Uterus (tissue), 4 donors: ENCODE data around the gene SKAP1. TPM values are rescaled to one million over a fixed set of nuclear protein-coding genes. Genes with fewer than 3 reads are reported as not detected.

Experiments
- DNase-seq, 2 donors: peaks; one replicate each; pipeline ENCODE4 v3.0.0-alpha.2; 2019 to 2020
- H3K27ac ChIP-seq, 2 donors: fragments of 200-600 bp; sonication (generic); 1 replicate in 1 of 2; 2 replicates in 1 of 2; pipeline ENCODE4 v1.5.1; 2016 to 2018
- H3K27me3 ChIP-seq, 2 donors: fragments of 200-600 bp; sonication (generic); one replicate each; pipeline ENCODE4 v1.5.1; 2018 to 2019; ENCODE audit warnings: control low read depth in 1 of 2
- H3K36me3 ChIP-seq, 2 donors: fragments of 200-600 bp; sonication (generic); one replicate each; pipeline ENCODE4 v1.5.1; 2019; ENCODE audit warnings: control low read depth in 1 of 2
- H3K4me1 ChIP-seq, 2 donors: fragments of 200-600 bp; sonication (generic); one replicate each; pipeline ENCODE4 v1.5.1; 2018 to 2019; ENCODE audit warnings: control low read depth in 1 of 2
- H3K4me3 ChIP-seq, 2 donors: fragments of 200-600 bp; sonication (generic); 1 replicate in 1 of 2; 2 replicates in 1 of 2; pipeline ENCODE4 v1.5.1; 2018 to 2019; ENCODE audit warnings: mild to moderate bottlenecking in 1 of 2
- H3K9me3 ChIP-seq, 2 donors: fragments of 200-600 bp; sonication (generic); one replicate each; pipeline ENCODE4 v1.5.1; 2019; ENCODE audit warnings: control low read depth in 1 of 2
- CTCF ChIP-seq, 4 experiments: fragments of 200-600 bp in 2 of 4; fragments of 450-650 bp in 2 of 4; sonication (generic) in 2 of 4; IDR thresholded peaks; one replicate each; pipeline ENCODE4 v1.5.1; 2016 to 2019; ENCODE audit warnings: antibody characterized with exemption in 4 of 4, mild to moderate bottlenecking in 2 of 4, moderate library complexity in 1 of 4
- POLR2A ChIP-seq, 2 donors: fragments of 450-650 bp; IDR thresholded peaks; one replicate each; pipeline ENCODE4 v1.6.1; 2016; ENCODE audit warnings: antibody characterized with exemption in 2 of 2, mild to moderate bottlenecking in 1 of 2, moderate library complexity in 1 of 2
- intact Hi-C: fragments of 100-400 bp; cut with DNase I; formaldehyde crosslinking; loops from one replicate; pipeline ENCODE4 v1.15.1; 2023; ENCODE audit warnings: low total_unique reads
- total RNA-seq, 4 donors: library from RNA; depleted of rRNA in 3 of 4; stranded (reverse); fragments of >200 nt in 3 of 4; gene quantifications; one replicate each; pipeline versions ENCODE4 v1.1.0 to v1.2.4, GENCODE V29; 2014 to 2023
- donor health status: DM: yes; HTN: yes; CAD: no.

SKAP1 gene
- total RNA-seq, 4 donors from 2014 or later: 0.51 to 2.4 (median 1.9) TPM; not detected in 1

DNA sequence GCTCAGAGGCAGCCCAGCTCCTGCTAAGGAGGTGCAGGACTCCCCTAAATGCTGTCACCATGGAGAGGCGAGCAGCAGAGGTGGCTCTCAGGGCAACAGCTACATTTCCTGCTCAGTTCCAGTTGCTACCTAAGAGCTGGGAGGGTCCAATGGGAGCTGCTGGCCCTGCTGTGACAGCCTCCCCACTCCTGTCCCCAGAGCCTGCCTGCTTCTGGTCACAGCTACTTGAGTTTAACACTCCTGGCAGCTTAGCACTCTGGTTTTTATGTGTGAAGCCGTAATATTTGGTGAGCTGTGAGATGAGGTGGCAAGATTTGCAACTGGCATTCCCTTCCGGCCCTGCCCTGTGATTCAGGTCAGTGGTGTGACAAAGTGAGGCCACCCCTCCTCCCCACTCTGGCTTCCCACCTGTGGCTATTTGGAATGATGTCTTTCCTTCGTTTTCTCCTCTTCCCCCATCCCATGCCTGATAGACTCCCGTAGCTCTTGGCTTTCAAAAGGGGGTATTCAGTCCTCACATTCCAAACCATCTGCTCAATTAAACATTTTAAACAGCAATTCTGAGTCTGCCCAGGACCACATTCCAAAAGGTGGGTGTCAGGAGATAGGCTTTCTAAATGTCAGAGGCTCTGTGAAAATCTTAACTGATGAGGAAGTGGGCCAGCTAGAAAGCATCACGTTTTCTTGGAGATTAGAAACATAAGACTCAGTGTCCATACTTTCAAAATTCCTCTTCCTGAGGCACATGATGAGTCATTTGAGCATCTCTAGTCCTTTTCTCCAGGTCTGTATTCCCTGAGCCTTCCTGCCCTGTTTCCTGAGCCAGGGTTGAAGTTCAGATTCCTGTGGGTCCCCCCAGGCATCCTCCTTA lies 42.6 kb upstream of the SKAP1 start:
- Histone ChIP-seq H3K4me3 (no peak overlapping the region), H3K36me3 (no peaks in the 10 kb centered on the region), H3K27me3 (no peaks in the 10 kb centered on the region), H3K9me3 (no peaks in the 10 kb centered on the region), H3K4me1 (no peaks in the 10 kb centered on the region), H3K27ac (no peak overlapping the region)
- TF ChIP-seq CTCF (IDR thresholded peaks at IDR 0.05) (no peak), POLR2A (IDR thresholded peaks at IDR 0.05) (no peak)
- intact Hi-C loops: no loop called here
- no peak for DNase-seq

- H3K4me1 ChIP-seq: no peaks in the 10 kb centered on the region
- TF ChIP-seq CTCF (IDR thresholded peaks at IDR 0.05) (no peak), POLR2A (IDR thresholded peaks at IDR 0.05) (no peak)
- H3K9me3 ChIP-seq: no peaks in the 10 kb centered on the region
- H3K4me3 ChIP-seq: no peak overlapping the region
- intact Hi-C loops: no loop called here
- no peak overlapping the region for H3K27ac ChIP-seq
- H3K27me3 ChIP-seq: no peaks in the 10 kb centered on the region
- no peak for DNase-seq
- no peaks in the 10 kb centered on the region for H3K36me3 ChIP-seq
Measured at GRCh38 chr17:48471817-48472410, 41.9 kb upstream of the SKAP1 start.

GRCh38 chr17:48470388-48471034 lies 40.5 kb upstream of the SKAP1 start:
- Histone ChIP-seq H3K4me3 (no peak overlapping the region), H3K27me3 (no peaks in the 10 kb centered on the region), H3K36me3 (no peaks in the 10 kb centered on the region), H3K4me1 (no peaks in the 10 kb centered on the region), H3K9me3 (no peaks in the 10 kb centered on the region), H3K27ac (no peak overlapping the region)
- intact Hi-C loops: no loop called here
- no peak for TF ChIP-seq POLR2A (IDR thresholded peaks at IDR 0.05)
- no peak for TF ChIP-seq CTCF (IDR thresholded peaks at IDR 0.05)
- no peak for DNase-seq

DNA sequence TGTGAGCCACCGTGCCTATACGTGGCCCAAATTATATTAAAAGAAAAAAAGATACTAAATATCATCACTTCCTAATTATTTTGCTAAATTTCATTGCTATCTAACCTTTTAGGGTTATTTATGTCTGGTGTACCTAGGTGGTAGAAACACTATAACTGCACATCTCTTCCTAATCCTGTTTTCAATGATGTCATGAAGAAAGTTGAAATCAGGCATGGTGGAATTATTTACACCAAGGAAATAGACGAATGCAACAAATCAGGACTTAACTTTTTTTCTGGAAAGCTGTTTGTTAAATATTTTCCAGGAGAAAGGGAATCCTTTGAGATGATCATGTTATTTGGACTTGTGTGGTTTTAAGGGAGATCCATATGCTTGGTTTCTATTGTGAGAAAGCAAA lies 39.2 kb upstream of the SKAP1 start:
- TF ChIP-seq POLR2A (IDR thresholded peaks at IDR 0.05) (no peak), CTCF (IDR thresholded peaks at IDR 0.05) (no peak)
- H3K4me1 ChIP-seq: no peaks in the 10 kb centered on the region
- no peak overlapping the region for H3K4me3 ChIP-seq
- no peaks in the 10 kb centered on the region for H3K9me3 ChIP-seq
- intact Hi-C loops: no loop called here
- no peak overlapping the region for H3K27ac ChIP-seq
- no peaks in the 10 kb centered on the region for H3K36me3 ChIP-seq
- no peaks in the 10 kb centered on the region for H3K27me3 ChIP-seq
- DNase-seq: no peak

GRCh38 chr17:48468299-48468698 lies 38.3 kb upstream of the SKAP1 start:
- intact Hi-C loops: no loop called here
- Histone ChIP-seq H3K9me3 (no peaks in the 10 kb centered on the region), H3K27ac (no peak overlapping the region), H3K4me1 (no peaks in the 10 kb centered on the region), H3K27me3 (no peaks in the 10 kb centered on the region), H3K36me3 (no peaks in the 10 kb centered on the region), H3K4me3 (no peak overlapping the region)
- DNase-seq: no peak
- TF ChIP-seq POLR2A (IDR thresholded peaks at IDR 0.05) (no peak), CTCF (IDR thresholded peaks at IDR 0.05) (no peak)
